Tibial nerve (tissue), 4 donors: ENCODE data around the gene ATXN10.

ENCODE experiments used
- EP300 ChIP-seq, 2 donors: sonication (generic); formaldehyde crosslinking; IDR thresholded peaks; one replicate each; pipeline ENCODE4 v1.6.1; 2017; ENCODE audit warnings: antibody characterized with exemption in 2 of 2, mild to moderate bottlenecking in 1 of 2
- POLR2A ChIP-seq, 2 donors: fragments of 450-650 bp; IDR thresholded peaks; one replicate each; pipeline ENCODE4 v1.6.1; 2017; ENCODE audit warnings: antibody characterized with exemption in 2 of 2, mild to moderate bottlenecking in 2 of 2, moderate library complexity in 2 of 2
- TF ChIP-seq, protein P1 (sequence below), 5 experiments: fragments of 200-600 bp in 3 of 5; fragments of 450-650 bp in 2 of 5; sonication (generic) in 3 of 5; IDR thresholded peaks; one replicate each; pipeline ENCODE4 v1.5.1; 2016 to 2019; ENCODE audit warnings: antibody characterized with exemption in 5 of 5, mild to moderate bottlenecking in 3 of 5, moderate library complexity in 2 of 5

DNA sequence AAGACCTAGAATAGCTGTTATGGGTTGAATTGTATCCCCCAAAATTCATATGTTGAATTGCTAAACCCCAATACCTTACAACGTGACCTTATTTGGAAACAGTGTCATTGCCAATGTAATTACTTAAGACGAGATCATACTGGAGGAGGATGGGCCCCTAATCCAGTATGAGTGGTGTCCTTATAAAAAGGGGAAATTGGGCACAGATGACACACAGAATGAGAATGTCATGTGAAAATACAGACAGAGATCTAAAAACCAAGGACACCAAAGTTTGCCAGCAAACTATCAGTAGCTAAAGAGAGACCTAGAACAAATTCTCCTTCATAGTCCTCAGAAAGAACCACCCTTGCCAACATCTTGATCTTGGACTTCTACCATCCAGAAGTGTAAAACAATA lies 127.7 kb downstream of the ATXN10 start:
- TF ChIP-seq POLR2A (IDR thresholded peaks at IDR 0.05) (no peak), EP300 (IDR thresholded peaks at IDR 0.05) (no peak)
- TF ChIP-seq, protein P1, sequence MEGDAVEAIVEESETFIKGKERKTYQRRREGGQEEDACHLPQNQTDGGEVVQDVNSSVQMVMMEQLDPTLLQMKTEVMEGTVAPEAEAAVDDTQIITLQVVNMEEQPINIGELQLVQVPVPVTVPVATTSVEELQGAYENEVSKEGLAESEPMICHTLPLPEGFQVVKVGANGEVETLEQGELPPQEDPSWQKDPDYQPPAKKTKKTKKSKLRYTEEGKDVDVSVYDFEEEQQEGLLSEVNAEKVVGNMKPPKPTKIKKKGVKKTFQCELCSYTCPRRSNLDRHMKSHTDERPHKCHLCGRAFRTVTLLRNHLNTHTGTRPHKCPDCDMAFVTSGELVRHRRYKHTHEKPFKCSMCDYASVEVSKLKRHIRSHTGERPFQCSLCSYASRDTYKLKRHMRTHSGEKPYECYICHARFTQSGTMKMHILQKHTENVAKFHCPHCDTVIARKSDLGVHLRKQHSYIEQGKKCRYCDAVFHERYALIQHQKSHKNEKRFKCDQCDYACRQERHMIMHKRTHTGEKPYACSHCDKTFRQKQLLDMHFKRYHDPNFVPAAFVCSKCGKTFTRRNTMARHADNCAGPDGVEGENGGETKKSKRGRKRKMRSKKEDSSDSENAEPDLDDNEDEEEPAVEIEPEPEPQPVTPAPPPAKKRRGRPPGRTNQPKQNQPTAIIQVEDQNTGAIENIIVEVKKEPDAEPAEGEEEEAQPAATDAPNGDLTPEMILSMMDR (IDR thresholded peaks at IDR 0.05): no peak
